GM12875 (cell line): ENCODE results near the gene CSNK1G2.

Source experiments
- H3K4me3 ChIP-seq: one replicate; pipeline ENCODE4 v1.5.1; 2011; ENCODE audit warnings: low read depth, low read length, control low read depth
- CTCF ChIP-seq: IDR thresholded peaks from 2 replicates; pipeline ENCODE4 v1.5.1; 2011; ENCODE audit warnings: low read depth, mild to moderate bottlenecking, control low read depth, inconsistent platforms, low read length, moderate library complexity, borderline replicate concordance; ENCODE audit not compliant: insufficient read depth

CSNK1G2 gene

GRCh38 chr19:1949304-1950101 lies 8.5 kb downstream of the CSNK1G2 start:
- TF ChIP-seq CTCF, result no peak
- H3K4me3 ChIP-seq, result no peak overlapping the region

GRCh38 chr19:1950640-1951039 lies 9.7 kb downstream of the CSNK1G2 start:
- H3K4me3 ChIP-seq, result no peak overlapping the region
- TF ChIP-seq CTCF, result no peak

- no peak for TF ChIP-seq CTCF
- no peak overlapping the region for H3K4me3 ChIP-seq
Observed at GRCh38 chr19:1952635-1953034, 11.7 kb downstream of the CSNK1G2 start.

GRCh38 chr19:1953037-1953436 lies 12.1 kb downstream of the CSNK1G2 start:
- TF ChIP-seq CTCF, result no peak

GRCh38 chr19:1953441-1954094 lies 12.6 kb downstream of the CSNK1G2 start:
- TF ChIP-seq CTCF, result no peak
- H3K4me3 ChIP-seq, result no peak overlapping the region

More at GRCh38 chr19:1953037-1953436, 12.1 kb downstream of the CSNK1G2 start:
- H3K4me3 ChIP-seq, result no peak overlapping the region

GRCh38 chr19:1954532-1954933 lies 13.6 kb downstream of the CSNK1G2 start:
- no peak overlapping the region for H3K4me3 ChIP-seq
- TF ChIP-seq CTCF, result no peak
